GM18502 (cell line): ENCODE results near the gene LRRC3C.
A peak's percentile ranks its signal among the peaks of the same experiment; 100 is the strongest.
"Not testable (repeated sequence)": the region's sequence is repeated elsewhere in the genome, so short reads cannot be mapped to it uniquely, and the experiment has no call there.

ENCODE experiments used
- ATAC-seq: cut with Tn5 transposase; IDR thresholded peaks from one replicate; pipeline ENCODE4 v1.9.1; 2021; ENCODE audit warnings: mild to moderate bottlenecking; ENCODE audit not compliant: unreplicated experiment, poor library complexity

The LRRC3C gene, protein sequence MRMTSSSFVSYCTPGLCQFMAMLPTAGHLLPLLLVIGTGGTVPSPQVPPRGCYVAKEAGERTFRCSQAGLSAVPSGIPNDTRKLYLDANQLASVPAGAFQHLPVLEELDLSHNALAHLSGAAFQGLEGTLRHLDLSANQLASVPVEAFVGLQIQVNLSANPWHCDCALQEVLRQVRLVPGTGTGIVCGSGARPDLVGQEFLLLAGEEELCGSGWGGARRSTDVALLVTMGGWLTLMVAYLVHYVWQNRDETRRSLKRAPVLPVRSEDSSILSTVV

DNA sequence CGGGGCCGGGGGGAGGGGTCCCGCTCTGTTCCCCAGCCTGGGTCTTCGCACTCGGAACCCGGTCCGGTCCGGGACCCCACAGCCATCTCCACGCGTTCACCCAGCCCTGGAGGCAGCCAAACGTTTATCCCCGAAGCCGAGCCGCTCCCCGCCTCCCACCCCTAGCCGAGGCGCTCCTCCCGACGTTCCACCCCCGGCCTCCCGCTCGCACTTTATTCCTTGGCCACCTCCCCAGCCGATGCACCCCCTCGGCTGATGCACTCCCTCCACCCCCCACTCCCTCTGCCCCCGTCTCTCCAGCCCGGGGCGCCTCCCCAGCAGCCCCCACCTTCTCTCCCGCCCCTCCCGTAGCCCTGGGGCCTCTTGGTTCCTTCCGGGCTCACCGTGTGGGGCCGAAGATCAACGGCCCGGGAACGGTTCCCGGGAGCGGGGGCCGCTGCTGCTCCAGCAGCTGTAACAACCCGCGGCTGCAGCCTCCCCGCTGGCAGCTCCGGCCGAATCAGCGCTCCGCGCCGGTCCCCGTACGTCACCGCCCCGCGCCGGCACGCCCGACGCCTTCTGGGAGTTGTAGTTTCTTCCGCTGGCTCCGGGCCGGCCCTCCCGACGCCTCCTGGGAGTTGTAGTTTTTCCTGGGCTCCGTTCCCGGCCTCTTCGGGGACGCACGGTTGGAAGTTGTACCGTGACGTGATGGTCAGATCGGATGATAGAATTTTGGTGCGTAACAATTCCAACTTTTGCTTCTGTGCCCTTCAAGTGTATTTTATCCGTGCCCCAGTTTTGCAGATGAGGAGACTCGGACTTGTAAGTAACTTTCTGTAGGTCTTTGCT lies at the start of gene LRRC3C, which contains the start of gene ORMDL3:
Gene LRRC3C (plus strand): TSS at position 632 of the 828 bp plus-strand sequence. CDS start 13,792 bp downstream, outside the sequence.
Gene ORMDL3 (minus strand): TSS at position 501 of the 828 bp plus-strand sequence. CDS start 3,398 bp downstream, outside the sequence.
- peak; percentile 79 for ATAC-seq

DNA sequence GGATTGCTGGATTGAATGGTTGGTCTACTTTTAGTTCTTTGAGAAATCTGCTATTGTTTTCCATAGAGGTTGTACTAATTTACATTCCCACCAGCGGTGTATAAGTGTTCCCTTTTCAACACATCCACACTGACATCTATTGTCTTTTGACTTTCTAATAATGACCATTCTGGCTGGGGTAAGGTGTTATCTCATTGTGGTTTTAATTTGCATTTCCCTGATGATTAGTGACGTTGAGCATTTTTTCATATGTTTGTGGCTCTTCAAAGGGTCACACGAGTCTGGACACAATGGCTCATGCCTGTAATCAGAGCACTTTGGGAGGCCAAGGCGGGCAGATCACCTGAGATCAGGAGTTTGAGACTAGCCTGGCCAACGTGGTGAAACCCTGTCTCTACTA lies 41.4 kb upstream of the LRRC3C start:
- not testable (repeated sequence) for ATAC-seq

DNA sequence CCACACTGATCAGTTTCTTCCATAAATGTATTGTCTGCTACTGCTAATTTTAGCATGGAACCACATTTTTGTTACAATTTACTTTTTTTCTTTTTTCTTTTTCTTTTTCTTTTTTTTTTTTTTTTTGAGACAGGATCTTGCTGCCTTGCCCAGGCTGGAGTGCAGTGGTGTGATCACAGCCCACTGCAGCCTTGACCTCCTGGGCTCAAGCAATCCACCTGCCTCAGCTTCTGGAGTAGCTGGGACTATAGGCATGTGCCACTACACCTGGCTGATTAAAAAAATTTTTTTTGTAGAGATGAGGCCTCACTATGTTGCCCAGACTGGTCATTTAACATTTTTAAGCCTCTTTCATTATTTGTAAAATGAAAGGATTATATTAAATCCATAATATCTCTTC lies 40.5 kb upstream of the LRRC3C start:
- ATAC-seq: no peak

DNA sequence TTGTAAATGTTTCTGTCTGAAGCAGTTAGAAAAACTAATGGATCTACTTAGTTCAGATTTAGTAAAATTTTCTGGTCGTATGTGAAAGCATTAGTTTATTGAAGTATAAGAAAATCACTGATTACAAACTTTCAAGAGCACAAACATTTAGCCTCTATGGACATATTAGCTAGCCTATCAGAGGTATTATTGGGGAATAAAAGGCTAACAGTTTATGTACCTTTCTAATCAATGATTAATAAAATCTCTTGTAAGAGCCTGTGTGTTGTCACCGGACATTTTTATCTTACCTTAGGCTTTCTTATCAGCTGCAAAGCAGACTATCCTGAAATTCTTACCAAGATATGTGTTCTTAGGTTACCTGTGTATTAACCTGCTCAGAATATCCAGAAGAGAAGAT lies 38.3 kb upstream of the LRRC3C start:
- no peak for ATAC-seq

DNA sequence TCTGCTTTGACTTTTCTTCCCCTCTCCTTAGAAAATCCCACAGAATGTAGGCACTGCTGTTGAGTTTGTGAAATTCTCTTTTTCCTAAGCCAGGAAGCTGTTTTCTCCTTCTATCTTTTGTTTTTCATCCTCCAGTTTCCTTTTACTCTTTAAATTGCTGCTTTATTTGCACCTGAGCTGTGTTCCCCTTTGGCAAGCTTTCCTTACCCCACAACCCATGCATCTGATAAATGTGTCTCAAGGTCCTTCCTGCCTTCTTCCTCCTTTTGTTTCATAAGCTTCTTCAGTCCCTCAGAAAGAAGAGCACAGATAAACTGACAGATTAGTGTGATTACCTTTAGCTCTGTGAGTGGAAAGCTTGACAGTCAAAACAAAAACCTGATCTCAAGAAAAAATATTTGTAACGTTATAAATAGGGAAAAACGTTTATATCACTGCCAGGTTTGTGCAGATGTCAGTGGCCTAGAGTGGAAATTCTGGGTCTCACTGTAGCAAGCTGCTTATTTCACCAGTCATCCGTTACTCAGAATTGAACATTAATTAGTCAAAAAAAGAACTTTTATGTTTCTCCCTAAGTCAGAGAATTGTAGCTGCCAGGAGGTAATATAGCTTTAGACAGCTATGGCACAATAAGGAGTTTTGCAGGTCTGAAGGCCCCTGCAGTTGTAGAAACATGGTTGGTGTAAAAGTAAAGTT lies 32.7 kb upstream of the LRRC3C start:
- no peak for ATAC-seq

DNA sequence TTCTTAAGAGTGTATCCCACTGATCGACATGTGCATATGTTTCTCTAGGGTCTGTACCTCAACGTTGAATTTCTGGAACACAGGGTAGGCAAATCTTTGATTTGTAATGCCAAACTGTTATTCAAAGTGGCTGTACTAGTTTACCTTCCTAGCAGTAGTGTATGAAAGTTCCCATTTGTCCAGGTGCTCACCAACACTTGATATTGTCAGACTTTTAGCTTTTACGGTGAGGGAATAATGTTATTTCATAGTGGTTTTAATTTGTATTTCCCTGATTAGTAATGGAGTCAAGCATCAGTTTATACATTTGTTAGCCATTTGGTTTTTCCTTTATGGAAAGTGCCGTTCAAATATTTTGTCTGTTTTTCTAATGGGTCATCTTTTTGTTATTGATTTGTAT lies 29.4 kb upstream of the LRRC3C start:
- no peak for ATAC-seq

DNA sequence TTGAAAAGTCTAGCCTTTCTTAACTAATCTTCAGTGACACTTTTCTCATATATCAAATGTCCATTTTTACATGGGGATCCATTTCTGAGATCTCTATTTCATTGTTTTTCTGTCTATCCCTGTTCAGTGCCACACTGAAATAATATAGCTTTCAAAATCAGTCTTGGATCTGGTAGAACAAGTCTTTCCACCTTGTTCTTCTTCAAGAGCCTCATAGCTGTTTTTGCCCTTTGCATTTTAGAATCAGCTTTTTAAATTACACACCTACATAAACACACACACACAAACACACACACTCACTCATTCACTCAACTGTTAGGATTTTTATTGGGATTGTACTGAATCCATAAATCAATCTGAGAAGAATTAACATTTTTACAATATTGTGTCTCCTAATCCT lies 28.3 kb upstream of the LRRC3C start:
- no peak for ATAC-seq

DNA sequence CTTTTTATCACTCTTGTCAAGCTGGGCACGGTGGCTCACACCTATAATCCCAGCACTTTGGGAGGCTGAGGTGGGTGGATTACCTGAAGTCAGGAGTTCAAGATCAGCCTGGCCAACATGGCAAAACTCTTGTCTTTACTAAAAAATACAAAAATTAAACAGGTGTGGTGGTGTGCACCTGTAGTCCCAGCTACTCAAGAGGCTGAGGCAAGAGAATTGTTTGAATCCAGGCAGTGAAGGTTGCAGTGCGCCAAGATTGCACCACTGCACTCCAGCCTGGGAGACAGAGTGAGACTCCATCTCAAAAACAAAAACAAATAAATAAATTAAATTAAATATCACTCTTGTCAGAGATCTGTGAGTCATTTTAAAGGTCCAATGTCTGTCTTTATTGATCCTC lies 25.5 kb upstream of the LRRC3C start:
- ATAC-seq: not testable (repeated sequence)

DNA sequence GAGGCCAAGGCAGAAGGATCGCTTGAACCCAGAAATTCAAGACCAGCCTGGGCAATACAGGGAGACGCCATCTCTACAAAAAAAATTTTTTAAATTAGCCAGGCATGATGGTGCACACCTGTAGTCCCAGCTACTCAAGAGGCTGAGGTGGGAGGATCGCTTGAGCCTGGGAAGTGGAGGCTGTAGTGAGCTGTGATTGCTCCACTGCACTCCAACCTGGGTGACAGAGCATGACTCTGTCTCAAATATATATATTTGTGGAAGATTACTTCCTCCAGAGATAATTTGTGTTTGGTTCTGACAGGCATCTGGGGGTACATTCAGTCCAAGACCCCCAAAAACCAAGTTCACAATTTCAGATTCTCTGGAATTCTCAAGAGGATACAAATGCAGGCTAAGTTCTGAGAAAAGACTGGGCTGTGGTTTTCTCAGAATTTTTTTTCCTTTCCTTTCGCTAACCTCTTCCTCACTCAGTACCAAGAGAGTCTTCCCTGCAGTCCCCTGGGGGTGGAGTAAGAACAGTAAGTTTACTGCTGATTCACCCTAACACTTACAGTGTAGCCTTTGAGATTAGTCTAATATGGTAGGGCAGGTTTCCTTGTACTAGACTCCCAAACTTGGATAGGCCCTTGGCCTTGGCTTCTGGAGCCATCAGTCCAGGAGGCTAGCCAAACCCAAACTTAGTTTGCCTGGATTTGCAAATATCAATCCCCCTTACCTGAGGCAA lies 24.2 kb upstream of the LRRC3C start:
- ATAC-seq: no peak

DNA sequence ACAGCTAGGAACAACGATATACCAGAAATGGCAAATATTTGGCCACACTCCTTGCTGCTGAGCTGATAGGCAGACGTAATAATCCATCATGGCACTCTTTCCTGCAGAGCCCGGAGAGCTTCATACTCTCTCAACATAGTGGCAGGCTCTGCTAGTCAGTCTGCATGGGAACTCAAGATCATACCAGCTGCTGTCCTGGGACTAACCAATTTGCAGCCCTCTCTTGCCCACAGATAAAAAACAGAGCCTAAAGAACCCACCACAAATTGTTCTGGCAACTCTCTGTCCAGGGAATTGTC lies 22.6 kb upstream of the LRRC3C start:
- no peak for ATAC-seq

DNA sequence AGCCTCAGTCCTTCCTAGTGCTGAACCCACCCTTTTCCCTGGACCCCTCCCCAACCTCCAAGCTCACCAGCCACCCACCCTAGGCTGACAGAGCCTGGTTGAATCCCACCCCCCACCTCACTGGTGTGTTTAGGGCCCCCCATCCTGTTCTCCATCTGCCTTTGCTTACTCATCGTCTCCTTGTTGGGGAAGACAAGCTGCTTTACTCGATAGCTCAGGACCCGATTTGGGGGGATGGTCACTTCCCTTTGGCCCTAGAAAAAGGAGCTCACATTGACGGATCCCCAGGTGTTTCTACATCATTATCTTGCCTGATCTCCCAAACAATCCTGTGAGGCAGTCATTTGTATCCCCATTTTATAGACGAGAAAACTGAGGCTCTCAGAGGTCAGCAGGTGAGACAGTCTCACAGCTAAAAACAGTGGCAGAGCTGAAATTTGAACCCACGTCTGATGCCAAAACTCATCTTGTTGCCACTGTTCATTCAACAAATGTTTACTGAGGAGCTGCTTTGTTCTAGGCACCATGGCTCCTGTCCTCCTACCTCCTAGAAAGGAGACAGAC lies 18.7 kb upstream of the LRRC3C start:
- ATAC-seq: no peak

DNA sequence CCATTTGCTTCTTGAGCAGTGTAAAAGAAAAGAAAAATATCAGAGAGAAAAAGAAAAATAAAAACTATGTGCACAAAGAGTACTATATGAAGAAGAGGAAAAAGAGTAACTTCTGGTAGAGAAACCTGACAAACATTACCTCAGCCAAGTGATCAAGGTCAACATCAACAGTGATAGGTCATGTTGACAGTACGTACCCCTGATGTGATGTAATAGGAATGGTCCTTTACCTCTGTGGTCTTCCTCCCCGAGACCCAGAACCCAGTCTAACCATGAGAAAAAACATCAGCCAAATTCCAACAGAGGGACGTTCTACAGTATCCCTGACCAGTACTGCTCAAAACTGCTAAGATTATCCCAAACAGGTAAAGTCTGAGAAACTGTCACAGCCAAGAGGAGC lies 13.5 kb upstream of the LRRC3C start:
- ATAC-seq: no peak

DNA sequence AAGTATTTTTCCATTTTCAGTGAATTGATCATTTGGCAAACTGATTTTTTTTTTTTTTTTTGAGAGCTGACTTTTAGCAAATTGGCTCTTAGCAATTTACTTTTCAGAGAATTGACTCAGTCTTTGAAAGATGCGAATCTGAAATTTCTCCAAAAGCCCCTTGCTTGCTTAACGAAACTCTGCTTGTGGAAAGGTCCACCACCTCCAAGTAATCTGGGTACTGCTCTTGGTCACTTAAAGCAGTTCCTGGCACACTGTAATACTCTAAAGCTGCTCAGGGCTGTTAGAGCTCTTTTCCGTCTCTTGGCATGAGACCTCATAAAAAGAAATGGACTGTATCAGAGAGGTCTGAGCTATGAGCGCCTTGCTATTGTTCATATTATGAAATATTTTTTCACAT lies 12.0 kb upstream of the LRRC3C start:
- ATAC-seq: no peak

DNA sequence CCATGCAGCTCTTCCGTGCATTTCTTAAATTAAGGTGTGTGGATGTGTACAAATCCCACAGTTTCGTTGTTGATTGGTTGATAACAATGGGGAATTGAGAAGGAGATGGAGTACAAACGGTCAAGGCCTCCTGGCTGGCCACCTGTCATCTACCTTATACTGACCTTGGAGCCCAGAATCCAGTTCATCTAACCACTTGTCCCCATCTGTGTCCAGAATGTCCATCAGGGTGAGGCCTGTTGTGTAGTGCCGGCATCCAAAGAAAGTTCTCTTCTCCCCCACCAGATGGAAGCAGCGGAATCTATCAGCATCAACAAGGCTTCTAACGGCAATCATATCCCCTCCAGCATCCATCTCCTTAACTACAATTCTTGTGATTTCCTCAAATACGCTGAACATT lies 10.6 kb upstream of the LRRC3C start:
- ATAC-seq: no peak

DNA sequence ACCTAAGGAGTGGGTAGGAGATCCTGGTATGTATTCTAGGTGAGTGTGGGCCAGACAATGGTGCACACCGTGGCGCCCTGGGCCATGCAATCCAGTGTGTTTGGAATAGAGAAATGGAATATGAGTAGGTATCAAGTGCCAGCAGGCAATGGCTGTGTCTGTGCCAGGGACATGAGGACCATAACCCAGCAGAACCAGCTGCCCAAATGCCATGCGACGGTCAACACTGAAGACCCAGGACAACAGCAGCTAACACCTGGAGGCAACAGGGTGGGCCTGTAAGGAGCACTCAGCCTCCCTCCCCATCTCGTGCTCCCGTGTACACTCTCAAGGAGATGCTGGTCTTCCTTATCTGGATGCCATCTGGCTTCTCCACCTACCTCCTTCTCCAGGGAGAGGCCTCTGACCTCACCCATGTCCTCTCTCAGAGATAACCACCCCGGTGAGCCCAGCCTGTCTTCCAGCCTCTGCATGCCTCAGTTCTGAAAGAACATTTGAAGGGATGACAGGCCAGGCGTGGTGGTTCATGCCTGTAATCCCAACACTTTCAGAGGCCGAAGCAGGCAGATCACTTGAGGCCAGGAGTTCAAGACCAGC lies 8.3 kb upstream of the LRRC3C start:
- ATAC-seq: no peak

DNA sequence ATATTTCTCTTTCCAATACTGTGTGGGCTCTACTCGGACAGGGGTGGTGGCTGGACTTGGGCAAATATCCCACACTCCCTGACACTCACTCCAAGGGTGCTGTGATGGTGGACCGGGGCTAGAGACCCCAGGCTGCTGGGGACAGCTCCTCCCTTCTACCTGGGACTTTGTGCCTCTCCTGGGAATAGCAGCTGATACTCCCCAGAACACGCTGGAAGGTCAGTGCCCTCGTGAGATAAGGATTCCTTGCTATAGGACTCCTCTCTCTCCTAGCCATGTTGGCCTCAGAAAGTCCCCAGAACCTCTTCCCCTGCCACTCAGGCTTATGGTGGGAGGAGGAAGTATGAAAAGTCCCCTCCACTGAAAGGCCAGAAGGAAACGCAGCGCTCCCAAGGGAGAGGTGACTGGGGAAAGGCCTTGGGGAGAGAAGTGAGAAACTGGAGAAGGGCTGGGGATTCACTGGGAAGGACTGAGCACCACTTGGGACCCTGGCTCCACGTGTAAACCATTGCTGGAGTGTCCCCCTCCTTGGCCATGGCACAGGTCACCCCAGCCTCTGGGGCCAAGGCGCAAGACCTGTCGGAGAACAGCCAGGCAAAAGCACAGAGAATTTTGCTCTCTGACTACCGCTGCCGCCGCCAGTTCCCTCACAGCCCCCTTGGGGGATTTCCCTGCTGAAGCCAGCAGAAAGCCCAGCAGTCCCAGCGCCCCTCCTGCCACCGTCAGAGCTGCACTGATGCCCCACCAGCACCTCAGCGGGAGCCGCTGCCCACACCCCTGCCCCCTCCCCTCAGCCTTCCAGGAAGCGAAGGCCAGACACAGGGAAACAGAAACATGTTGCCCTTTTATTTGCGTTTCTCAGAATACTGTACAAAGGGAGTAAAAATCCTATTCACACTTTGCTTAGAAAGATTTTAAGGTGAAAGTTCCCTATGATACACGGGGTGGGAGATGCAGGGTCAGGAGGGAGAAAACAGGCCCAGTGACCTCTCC lies 7.0 kb upstream of the LRRC3C start:
- no peak for ATAC-seq

DNA sequence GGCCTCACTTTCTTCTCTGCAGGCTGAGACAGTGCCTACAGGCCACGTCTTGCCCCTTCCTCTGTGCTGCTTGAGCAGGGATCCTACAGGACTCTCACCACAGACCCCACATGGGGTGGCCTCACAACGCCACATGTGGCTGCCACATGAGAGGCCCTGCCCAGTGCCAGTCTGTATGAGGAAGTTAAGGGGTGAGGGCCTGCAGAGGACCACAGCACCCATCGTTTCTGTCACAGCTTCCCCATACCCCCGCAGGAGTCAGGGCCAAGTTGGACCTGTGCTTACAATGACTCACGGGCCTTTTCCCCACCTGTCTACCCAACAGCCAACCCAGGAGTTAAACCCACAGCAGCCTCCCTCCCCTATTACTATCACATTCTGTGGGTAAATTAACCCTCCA lies 6.2 kb upstream of the LRRC3C start:
- no peak for ATAC-seq

DNA sequence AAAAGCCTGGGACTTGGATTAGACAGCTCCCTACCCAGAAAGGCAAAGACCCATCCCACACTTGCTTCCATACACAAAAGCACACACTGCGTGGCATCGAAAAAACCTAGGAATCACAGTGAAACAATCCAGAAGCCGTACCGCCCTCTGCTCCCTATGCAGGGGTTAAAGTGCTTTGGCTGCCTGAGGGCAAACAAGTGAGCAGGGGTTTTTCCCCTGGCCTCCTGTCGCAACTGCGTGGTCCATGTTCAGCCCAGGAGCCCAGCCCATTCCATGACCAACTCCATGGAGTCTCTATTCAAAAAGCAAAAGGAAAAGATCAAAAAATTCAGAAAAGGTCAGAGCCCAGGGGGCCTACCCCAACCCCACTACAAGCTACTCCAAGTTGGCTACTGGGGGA lies 5.5 kb upstream of the LRRC3C start:
- ATAC-seq: no peak

DNA sequence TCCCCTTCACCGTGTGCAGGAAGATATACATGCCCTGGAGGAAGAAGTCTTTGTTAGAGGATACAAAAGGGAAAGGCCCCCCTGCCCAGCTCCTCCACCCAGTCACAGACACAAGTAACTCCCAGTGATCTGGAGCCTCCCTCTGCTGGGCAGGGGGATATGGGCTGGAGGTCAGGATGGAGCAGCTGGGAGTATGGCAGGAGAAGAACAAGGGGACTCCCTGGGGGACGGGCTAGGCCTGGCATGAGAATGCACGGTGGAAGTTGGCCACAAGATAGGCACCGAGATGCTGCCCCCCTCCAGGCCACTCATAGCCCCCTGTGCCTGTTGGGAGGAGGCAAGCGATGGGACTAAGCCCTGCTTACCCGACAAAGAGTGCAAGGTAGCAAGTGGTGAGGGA lies 4.3 kb upstream of the LRRC3C start:
- ATAC-seq: no peak
